Osteoblast (primary cell): ENCODE measurements around the gene MFSD8. TPM values are rescaled to one million over a fixed set of nuclear protein-coding genes. Genes with fewer than 3 reads are reported as not detected.

Experiments
- DNase-seq: peaks from one replicate; pipeline ENCODE4 v3.0.0; 2011; ENCODE audit warnings: low spot score, mixed read lengths; ENCODE audit not compliant: insufficient read length; ENCODE audit errors: missing footprints
- H2AFZ ChIP-seq: 2 replicates; pipeline ENCODE4 v1.6.0; 2011; ENCODE audit warnings: mild to moderate bottlenecking, low read length
- H3K27ac ChIP-seq: 2 replicates; pipeline ENCODE4 v1.5.1; 2011; ENCODE audit warnings: mild to moderate bottlenecking, low read depth, low read length, moderate library complexity
- H3K27me3 ChIP-seq: 2 replicates; pipeline ENCODE4 v1.6.0; 2012; ENCODE audit warnings: mild to moderate bottlenecking, control low read depth, inconsistent platforms, low read length, moderate library complexity; ENCODE audit not compliant: insufficient read depth
- H3K36me3 ChIP-seq: 2 replicates; pipeline ENCODE4 v1.5.1; 2011; ENCODE audit warnings: mild to moderate bottlenecking, low read length, control low read depth, moderate library complexity; ENCODE audit not compliant: insufficient read depth
- H3K4me1 ChIP-seq: 2 replicates; pipeline ENCODE4 v1.5.1; 2011; ENCODE audit warnings: mild to moderate bottlenecking, low read length, control low read depth, moderate library complexity; ENCODE audit not compliant: insufficient read depth
- H3K4me2 ChIP-seq: 2 replicates; pipeline ENCODE4 v1.6.0; 2011; ENCODE audit warnings: mild to moderate bottlenecking, low read length; ENCODE audit not compliant: insufficient read depth
- H3K4me3 ChIP-seq: fragments of 200-600 bp; sonication (generic); 3 replicates; pipeline ENCODE4 v1.5.1; 2012; ENCODE audit warnings: mild to moderate bottlenecking, low read length, inconsistent platforms; ENCODE audit not compliant: insufficient read depth
- H3K79me2 ChIP-seq: 2 replicates; pipeline ENCODE4 v1.6.0; 2012; ENCODE audit warnings: mild to moderate bottlenecking, low read length, control low read depth, inconsistent platforms; ENCODE audit not compliant: insufficient read depth
- H3K9me3 ChIP-seq: 2 replicates; pipeline ENCODE4 v1.5.1; 2011; ENCODE audit warnings: low read depth, low read length, control low read depth
- H4K20me1 ChIP-seq: 2 replicates; pipeline ENCODE4 v1.6.0; 2012; ENCODE audit warnings: mild to moderate bottlenecking, low read length, control low read depth; ENCODE audit not compliant: insufficient read depth
- CTCF ChIP-seq: IDR thresholded peaks from 2 replicates; pipeline ENCODE4 v1.5.1; 2011; ENCODE audit warnings: mild to moderate bottlenecking, low read depth, low read length, moderate library complexity; ENCODE audit errors: extremely low read depth
- small RNA-seq: library from RNA; depleted of rRNA; stranded (forward); fragments of <200 nt; gene quantifications from one replicate; pipeline ENCODE3, GENCODE V24; 2012
- total RNA-seq: library from RNA; depleted of rRNA; stranded (reverse); fragments of >200 nt; gene quantifications from 2 replicates; pipeline ENCODE4 v1.2.3, GENCODE V29; 2012

The MFSD8 gene
- total RNA-seq, 1 donor, result 27.1 TPM

DNA sequence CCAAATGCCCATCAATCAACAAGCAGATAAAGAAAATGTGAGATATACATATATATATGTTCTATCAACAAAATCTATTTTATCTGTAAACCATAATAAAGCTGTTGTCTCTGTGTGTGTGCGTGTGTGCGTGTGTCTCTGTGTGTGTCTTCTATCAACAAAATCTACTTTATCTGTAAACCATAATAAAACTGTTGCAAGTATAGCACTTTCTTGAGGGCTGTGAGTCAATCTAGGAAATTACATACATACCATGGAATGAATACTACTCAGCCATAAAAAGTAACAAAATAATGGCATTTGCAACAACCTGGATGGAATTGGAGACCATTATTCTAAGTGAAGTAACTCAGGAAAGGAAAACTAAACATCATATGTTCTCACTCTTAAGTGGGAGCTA, 96.8 kb downstream of the MFSD8 start:
- Histone ChIP-seq H3K9me3 (no peaks in the 10 kb centered on the region), H3K27ac (no peak overlapping the region), H3K4me2 (no peak overlapping the region), H3K4me3 (no peak overlapping the region), H4K20me1 (no peaks in the 10 kb centered on the region), H3K4me1 (peaks cover 12% of the 10 kb centered on the region), H3K27me3 (no peaks in the 10 kb centered on the region), H3K36me3 (no peaks in the 10 kb centered on the region), H3K79me2 (peaks cover 2% of the 10 kb centered on the region), H2AFZ (no peak overlapping the region)
- no peak for TF ChIP-seq CTCF
- no peak for DNase-seq

Small RNA genes within 50 kb of the gene (small RNA-seq; reads per million reads assigned to genes)
- gene RNU6-583P, result not detected

Other genes starting within 250 kb of the MFSD8 start
- not detected in 2 replicates for gene SLC25A31, start 234.8 kb downstream of the MFSD8 start, total RNA-seq
- 4.0 and 4.7 TPM in 2 replicates for gene HSPA4L, start 182.9 kb downstream of the MFSD8 start, total RNA-seq
- 2.2 and 2.4 TPM in 2 replicates for gene PLK4, start 84.3 kb downstream of the MFSD8 start, total RNA-seq
- 8.3 and 10.1 TPM in 2 replicates for gene ABHD18, start 233 bp upstream of the MFSD8 start, total RNA-seq
- gene LARP1B, start 96.1 kb upstream of the MFSD8 start, total RNA-seq, result 25.9 and 27.9 TPM in 2 replicates